ENCODE measurements around the gene BNIP3.

The BNIP3 gene

GRCh38 chr10:131991726-131992125 is 10.0 kb upstream of the BNIP3 start:
- no peak for TF ChIP-seq FOXP2 (optimal IDR thresholded peaks at IDR 0.05; ENCODE audit: borderline replicate concordance, extremely low read depth, extremely low read length, insufficient read depth)
- no peak for TF ChIP-seq SIN3A (IDR thresholded peaks at IDR 0.05; ENCODE audit: borderline replicate concordance, insufficient read depth, low read length)
- no peak for TF ChIP-seq POLR2AphosphoS5 (IDR thresholded peaks at IDR 0.05; ENCODE audit: low read depth, low read length)
- TF ChIP-seq TAF1 (IDR thresholded peaks at IDR 0.05; ENCODE audit: borderline replicate concordance, insufficient read depth, low read length), result no peak
- TF ChIP-seq REST (IDR thresholded peaks at IDR 0.05; ENCODE audit: insufficient read depth in 1 of 2, low read depth in 2 of 2, low read length in 2 of 2), result no peak

GRCh38 chr10:131983780-131984179 is 2.1 kb upstream of the BNIP3 start:
- TF ChIP-seq FOXP2 (optimal IDR thresholded peaks at IDR 0.05; ENCODE audit: borderline replicate concordance, extremely low read depth, extremely low read length, insufficient read depth), result no peak
- no peak for TF ChIP-seq TAF1 (IDR thresholded peaks at IDR 0.05; ENCODE audit: borderline replicate concordance, insufficient read depth, low read length)
- no peak for TF ChIP-seq POLR2AphosphoS5 (IDR thresholded peaks at IDR 0.05; ENCODE audit: low read depth, low read length)
- TF ChIP-seq SIN3A (IDR thresholded peaks at IDR 0.05; ENCODE audit: borderline replicate concordance, insufficient read depth, low read length), result no peak
- no peak for TF ChIP-seq REST (IDR thresholded peaks at IDR 0.05; ENCODE audit: insufficient read depth in 1 of 2, low read depth in 2 of 2, low read length in 2 of 2)

GRCh38 chr10:131982796-131983195 is 1.1 kb upstream of the BNIP3 start:
- TF ChIP-seq TAF1 (IDR thresholded peaks at IDR 0.05; ENCODE audit: borderline replicate concordance, insufficient read depth, low read length), result no peak
- no peak for TF ChIP-seq SIN3A (IDR thresholded peaks at IDR 0.05; ENCODE audit: borderline replicate concordance, insufficient read depth, low read length)
- no peak for TF ChIP-seq REST (IDR thresholded peaks at IDR 0.05; ENCODE audit: insufficient read depth in 1 of 2, low read depth in 2 of 2, low read length in 2 of 2)
- TF ChIP-seq POLR2AphosphoS5 (IDR thresholded peaks at IDR 0.05; ENCODE audit: low read depth, low read length), result no peak
- TF ChIP-seq FOXP2 (optimal IDR thresholded peaks at IDR 0.05; ENCODE audit: borderline replicate concordance, extremely low read depth, extremely low read length, insufficient read depth), result no peak

- TF ChIP-seq POLR2AphosphoS5 (IDR thresholded peaks at IDR 0.05; ENCODE audit: low read depth, low read length) (no peak), TAF1 (IDR thresholded peaks at IDR 0.05; ENCODE audit: borderline replicate concordance, insufficient read depth, low read length) (no peak), REST (IDR thresholded peaks at IDR 0.05; ENCODE audit: insufficient read depth in 1 of 2, low read depth in 2 of 2, low read length in 2 of 2) (no peak), FOXP2 (optimal IDR thresholded peaks at IDR 0.05; ENCODE audit: borderline replicate concordance, extremely low read depth, extremely low read length, insufficient read depth) (no peak), SIN3A (IDR thresholded peaks at IDR 0.05; ENCODE audit: borderline replicate concordance, insufficient read depth, low read length) (no peak)
These were observed 548 bp upstream of the BNIP3 start for GRCh38 chr10:131982185-131982756.

All from PFSK-1 (cell line).